C4-2B (cell line): ENCODE results near the gene KCNJ13.

Source experiments
- CTCF ChIP-seq: fragments of 450-650 bp; conservative IDR thresholded peaks from 2 replicates; pipeline ENCODE4 v1.5.1; 2017; ENCODE audit warnings: mild to moderate bottlenecking
- ZFX ChIP-seq: fragments of 450-650 bp; IDR thresholded peaks from 2 replicates; pipeline ENCODE4 v1.6.1; 2017

DNA sequence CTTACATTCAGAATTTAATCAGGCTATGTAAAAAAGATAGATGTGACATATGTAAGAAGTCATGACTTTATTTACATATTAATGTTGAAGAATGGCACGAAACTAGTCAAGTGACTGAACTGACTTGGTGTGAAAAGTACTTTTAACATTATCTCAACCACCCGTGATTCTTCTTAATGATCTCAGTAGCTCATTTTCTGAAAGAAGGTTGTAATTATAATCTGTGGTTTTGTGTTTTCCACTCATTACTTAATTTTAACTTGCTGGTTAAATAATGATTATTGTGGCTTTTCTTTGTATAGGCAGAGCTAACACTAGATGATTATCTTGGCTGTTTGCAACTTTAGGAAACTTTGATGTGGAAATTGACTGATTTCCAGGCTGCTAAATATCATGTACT lies 18.5 kb downstream of the KCNJ13 start:
- no peak for TF ChIP-seq CTCF
- no peak for TF ChIP-seq ZFX
